A172 (cell line): ENCODE data around the gene EXOC4. TPM values are rescaled to one million over a fixed set of nuclear protein-coding genes. Genes with fewer than 3 reads are reported as not detected.

Experiments
- DNase-seq: peaks from one replicate; pipeline ENCODE4 v3.0.0-alpha.2; 2015; ENCODE audit warnings: low spot score
- total RNA-seq: library from RNA; depleted of rRNA; stranded (reverse); fragments of >200 nt; shearing (Covaris generic); gene quantifications from 2 replicates; pipeline ENCODE4 v1.2.3, GENCODE V29; 2014

EXOC4 gene
- total RNA-seq, 1 experiment from 2014 or later = 37.4 TPM

DNA sequence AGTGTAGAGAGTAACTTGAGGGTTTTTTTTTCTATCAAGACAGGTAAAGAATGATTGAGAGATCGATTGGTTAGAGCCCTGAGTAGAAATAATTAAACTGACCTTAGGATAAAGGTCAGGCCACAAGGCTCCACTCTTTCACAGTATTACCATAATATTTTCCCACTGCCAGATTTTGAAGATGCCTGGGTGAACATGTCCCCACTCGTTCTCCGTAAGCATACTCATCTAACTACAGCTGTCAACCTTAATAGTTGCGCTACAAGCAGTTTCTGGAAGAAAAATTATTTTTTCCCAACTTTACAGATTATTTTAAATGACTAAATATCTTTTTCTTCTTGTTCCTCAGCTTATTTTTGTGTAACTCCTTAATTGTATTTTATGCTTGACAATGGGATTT is 671.1 kb downstream of the EXOC4 start:
- no peak for DNase-seq

DNA sequence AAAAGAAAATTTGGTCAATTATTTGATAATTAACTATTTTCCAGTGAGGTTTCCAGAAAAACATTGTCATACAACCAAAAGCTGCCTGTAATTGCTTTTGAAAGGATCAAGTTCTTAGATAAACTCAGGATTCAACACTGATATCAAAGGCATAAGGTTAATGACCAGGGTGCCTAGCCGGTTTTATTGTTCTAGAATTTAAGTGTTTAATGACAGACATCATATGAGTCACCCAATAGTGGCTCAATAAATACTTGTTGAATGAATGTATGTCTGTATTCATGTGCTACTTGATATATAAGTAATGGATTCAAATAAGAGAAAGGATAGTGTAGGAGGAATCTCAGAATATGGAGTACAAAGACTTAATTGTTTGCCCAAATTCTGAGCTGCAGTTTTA is 678.2 kb downstream of the EXOC4 start:
- DNase-seq = no peak

DNA sequence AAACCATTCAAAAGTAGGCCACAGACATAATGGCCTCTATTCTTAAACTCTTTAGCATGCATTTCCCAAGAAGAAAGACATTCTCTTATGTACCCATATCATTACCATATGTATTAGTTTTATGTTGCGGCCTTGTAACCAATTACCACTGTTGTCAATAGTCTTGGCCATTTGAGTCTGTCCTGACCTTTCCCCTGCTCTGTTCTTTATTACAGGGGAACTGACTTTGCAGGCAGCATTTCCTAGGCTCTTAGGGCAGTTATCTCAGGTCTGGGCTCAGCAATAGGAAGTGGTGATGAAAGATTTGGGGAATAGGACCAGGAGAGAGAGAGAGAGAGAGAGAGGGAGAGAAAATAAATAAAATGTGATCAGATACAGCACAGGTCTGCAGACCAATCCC is 679.7 kb downstream of the EXOC4 start:
- DNase-seq = no peak

DNA sequence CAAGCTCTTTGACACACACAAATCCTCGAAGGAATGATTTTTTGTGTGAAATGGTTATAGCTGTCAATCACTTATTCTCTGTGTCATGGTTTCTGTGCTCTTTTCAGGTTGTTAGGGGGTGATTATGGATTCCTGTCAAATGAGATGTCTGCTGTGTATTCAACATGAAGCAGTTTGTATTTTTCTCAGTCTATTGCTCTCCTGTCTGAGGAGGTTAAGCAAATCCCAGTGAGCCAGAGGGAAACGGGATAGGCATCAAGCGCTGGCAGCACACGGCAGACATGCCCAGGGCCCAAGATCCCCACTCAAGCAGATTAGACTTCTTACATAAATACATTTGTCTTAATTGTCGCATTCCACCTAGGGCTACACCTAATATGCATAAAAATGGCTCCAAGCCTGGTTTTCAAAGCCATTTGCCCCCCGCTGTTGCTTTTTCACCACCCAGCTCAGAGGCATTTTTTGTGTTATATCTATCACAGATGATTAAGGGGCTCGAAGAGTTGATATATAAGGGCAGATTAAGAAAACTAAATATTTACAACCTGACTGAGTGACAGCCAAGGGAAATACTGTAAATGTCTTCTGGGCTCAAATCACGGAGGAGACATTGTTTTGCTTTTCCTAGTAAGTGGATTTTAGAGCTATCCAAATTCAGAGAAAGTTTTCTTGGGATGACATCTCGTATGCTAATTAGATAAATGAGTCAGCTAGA is 681.5 kb downstream of the EXOC4 start:
- peak; percentile 18 for DNase-seq

GRCh38 chr7:133934977-133935330 is 682.1 kb downstream of the EXOC4 start:
- DNase-seq = no peak

DNA sequence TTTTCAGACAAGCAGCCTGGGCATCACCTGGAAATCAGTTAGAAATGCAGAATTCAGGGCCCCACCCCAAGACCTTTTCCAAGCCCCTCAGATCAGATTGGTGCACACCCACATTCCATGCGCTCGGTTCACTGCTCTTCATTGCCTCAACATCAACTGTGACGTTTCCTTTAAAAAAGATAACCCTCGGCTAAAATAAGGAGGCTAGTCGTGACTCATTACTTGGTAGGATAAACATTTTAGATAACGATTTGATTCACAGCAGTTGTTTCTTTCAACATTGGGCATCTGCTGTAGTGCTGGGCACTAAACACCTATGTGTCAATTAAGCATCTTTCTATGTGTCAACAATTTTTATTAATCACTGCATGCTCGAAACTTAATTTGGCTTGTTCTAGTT is 683.2 kb downstream of the EXOC4 start:
- peak; percentile 60 for DNase-seq

DNA sequence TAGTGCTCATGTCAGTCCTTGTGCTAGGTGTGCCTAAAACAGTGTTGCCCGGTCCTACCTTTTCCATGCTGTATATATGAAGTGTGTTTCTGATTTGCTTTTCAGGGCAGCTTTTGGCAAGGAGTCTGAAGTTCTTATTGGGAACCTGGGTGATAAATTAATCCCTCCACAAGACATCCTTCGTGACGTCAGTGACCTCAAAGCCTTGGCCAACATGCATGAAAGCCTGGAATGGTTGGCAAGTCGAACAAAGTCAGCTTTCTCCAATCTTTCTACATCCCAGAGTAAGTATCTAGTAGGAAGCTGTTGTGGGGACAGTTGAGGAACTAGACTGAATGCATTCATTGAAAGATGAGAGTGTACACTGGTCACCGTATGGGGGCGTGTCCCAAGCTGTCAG is 684.9 kb downstream of the EXOC4 start:
- DNase-seq = no peak

DNA sequence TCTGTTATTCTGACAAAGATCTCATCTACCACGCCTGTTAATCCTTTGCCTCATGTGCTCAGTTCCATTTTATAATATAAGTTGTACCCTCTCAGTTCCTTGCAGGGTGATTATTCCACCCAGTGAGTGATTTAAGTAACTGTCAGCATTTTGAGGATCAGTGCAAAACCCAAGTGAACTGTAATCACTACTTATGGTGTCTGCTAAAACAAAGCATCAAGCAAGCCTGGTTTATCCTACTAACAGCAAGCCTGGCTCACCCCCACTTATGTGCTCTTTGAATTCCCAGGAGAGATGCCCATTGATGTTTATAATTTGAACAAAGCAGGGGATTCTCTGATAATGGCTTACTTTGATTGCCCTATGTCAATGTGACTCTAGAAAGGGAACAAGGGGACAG is 687.5 kb downstream of the EXOC4 start:
- no peak for DNase-seq

- peak; percentile 47 for DNase-seq
These were observed 688.6 kb downstream of the EXOC4 start for GRCh38 chr7:133941496-133941895.

- no peak for DNase-seq
These were observed 692.6 kb downstream of the EXOC4 start for GRCh38 chr7:133945497-133945896.

DNA sequence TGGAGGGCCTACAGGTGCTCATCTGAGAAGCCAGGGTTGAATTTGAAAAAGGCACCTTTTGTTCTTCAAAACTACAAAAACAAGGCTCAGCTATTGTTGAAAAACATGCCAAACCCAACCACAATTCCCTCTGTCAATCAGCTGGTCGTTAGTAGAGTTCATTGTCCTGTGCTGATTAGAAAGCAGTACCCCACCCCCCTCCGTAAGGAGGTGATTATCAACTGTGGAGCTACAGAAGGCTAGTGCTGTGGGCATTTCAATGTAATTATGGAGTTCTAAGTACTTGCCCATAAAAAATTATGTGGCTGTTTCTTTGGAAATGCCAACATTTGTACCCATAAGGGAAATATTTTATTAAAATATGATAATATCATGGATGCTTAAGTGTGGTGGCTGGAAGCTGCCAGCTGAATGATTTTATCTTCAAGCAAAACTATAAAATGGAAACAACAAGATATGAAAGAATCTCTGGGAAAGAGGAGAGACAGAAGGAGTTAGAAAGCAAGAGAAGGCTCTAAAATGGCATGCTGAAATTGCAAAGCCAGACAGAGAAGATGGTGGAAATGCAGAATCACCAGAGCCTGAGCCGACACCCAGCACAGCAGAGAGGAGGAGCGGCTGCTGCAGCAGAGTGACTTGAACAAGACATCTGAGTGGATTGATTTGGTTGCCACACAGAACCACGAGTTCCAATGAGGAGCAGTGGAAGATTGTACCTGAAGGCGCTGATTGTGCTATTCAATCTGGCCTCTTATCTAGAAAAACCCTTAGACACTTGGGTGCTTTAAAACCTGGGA is 694.8 kb downstream of the EXOC4 start:
- no peak for DNase-seq

- DNase-seq = no peak
These were observed 695.7 kb downstream of the EXOC4 start for GRCh38 chr7:133948588-133948987.

DNA sequence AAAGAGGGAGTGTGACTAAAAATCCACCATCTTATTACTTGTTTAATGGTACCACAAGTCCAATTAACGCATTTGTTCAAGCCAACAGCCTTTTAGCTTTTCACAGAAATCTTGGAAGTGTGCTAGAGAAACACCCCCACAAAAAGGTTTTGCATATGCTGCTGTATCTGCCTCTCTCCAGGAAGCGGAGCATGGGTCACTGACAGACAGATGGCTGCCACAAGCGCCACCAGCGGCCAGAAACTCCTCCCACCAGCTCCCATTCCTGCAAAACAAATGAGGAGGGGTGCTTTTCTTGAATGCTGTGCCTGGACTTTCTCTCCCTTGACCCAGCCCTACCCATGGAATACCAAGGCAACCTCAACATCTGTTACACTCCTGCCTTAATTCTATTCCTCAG is 698.0 kb downstream of the EXOC4 start:
- no peak for DNase-seq

GRCh38 chr7:133955208-133955607 is 702.3 kb downstream of the EXOC4 start:
- no peak for DNase-seq

GRCh38 chr7:133957845-133958244 is 705.0 kb downstream of the EXOC4 start:
- DNase-seq = no peak

GRCh38 chr7:133958822-133959221 is 705.9 kb downstream of the EXOC4 start:
- no peak for DNase-seq

DNA sequence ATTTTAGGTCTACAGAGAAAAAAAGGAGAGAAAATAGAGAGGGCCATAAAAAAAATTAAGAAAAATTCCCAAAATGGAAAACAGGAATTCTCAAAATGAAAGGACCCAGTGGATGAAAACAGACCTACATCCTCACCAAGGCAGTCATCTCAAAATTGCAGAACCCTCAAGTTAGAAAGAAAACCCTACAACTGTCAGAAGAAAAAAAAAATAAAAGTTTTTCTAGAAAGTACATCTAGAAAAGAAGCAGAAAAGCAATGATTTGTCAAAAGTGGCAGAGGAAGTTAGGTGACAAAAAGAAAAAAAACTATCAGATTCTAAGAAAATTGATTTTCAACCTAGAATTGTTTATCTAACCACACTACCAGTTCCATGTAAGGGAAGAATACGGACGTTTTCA is 706.6 kb downstream of the EXOC4 start:
- no peak for DNase-seq

DNA sequence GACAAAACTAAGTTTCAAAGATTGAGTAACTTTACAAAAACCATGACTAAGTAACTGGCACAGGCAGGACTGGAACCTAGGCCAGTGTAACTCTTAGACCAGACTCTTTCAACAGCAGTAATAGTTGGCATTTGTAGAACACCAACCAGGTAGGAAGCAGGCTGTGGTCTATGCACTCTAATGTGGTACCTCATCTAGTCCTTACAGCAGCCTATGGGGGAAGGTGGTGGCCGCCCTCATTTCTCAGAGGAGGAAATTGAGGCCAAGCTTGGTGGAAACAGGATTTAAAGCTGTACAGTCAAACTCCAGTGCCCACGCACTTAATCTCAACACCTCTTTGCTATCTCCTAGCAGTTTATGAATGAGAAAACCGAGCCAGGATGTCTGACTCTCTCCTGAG is 708.8 kb downstream of the EXOC4 start:
- no peak for DNase-seq

DNA sequence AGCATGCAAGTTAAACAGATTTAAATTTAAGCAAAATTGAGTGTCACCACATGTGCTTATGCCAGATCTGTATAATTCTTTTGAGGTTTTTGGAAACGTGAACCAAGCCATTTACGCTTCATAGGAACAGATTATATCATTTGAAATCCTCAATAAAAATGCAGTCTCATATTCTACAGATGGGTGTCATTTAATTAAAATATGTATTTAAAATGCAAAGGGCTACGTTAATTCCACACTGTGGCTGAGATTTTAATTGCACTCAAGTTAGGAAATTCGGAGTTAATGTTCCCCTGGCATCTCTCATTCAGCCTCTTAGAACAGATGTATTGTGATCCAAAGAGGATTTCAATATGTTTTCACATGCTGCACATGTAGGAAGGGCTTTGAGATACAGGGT is 709.8 kb downstream of the EXOC4 start:
- DNase-seq = no peak

DNA sequence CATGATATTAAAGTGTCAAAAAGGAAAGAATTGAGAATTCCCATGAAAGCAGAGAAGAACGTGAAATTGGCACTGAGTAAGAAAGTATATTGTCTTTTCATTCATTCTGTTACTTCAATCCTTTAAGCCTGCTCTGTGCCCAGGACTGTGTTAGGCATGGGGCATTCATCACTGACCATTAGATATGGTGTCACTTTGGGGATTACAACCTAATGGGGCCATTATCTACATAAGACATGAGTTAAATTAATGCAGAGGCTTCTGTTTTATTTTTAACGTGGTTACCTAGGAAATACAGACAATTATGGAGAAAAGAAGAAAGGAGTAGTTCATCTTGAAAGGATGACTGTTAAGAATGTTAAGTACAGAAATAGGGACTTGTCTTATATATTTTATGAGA is 710.8 kb downstream of the EXOC4 start:
- no peak for DNase-seq

- no peak for DNase-seq
These were observed 718.7 kb downstream of the EXOC4 start for GRCh38 chr7:133971625-133972024.

DNA sequence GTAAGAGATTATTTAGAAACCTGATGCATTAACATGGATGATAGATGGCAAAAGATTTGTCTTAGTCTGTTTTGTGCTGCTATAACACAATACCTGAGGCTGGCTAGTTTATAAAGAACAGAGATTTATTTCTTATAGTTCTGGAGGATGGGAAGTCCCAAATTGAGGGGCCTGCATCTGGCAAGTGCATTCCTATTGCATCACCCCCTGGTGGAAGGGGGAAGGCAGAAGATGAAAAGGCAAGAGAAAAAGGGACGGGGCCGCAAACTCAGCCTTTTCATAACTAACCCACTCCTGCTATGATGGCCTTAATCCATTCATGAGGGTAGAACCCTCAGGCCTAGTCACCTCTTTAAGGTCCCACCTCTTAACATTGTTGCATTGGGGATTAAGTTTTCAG is 720.8 kb downstream of the EXOC4 start:
- DNase-seq = no peak

GRCh38 chr7:133975130-133975529 is 722.3 kb downstream of the EXOC4 start:
- DNase-seq = no peak

DNA sequence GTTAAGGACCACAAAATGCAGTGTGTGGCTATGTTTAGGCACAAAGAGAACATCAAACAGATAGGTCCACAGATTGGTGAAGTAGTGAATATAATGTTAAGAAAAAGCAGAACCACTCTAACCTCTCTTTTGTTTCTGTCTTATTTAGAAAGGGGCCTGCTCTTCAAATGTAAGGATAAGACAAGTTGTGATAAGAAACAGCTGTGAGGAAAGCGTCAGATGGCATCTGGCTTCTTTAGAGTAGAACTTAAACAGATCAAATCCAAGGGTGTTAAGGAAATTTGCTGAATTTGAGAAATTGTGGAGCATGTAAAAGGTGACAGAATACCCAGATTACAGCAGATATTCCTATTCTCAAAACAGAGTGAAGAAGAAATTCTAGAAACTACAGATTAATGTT is 723.3 kb downstream of the EXOC4 start:
- no peak for DNase-seq
